H1 (cell line): ENCODE measurements around the gene NEDD8. TPM values are rescaled to one million over a fixed set of nuclear protein-coding genes. Genes with fewer than 3 reads are reported as not detected.

Source experiments
- ASH2L ChIP-seq: fragments of 200-600, 300-600 bp; sonication (generic); IDR thresholded peaks from one replicate; pipeline ENCODE4 v1.7.1; 2017; ENCODE audit warnings: low read length
- BACH1 ChIP-seq: IDR thresholded peaks from 2 replicates; pipeline ENCODE4 v1.6.1; 2012; ENCODE audit warnings: low read length, improper control_type of control experiment
- BCL11A ChIP-seq, 2 experiments: IDR thresholded peaks; one replicate each; pipeline ENCODE4 v1.6.1; 2011; ENCODE audit warnings: low read depth in 2 of 2, low read length in 2 of 2, mild to moderate bottlenecking in 2 of 2
- BRCA1 ChIP-seq: IDR thresholded peaks from 2 replicates; pipeline ENCODE4 v1.6.1; 2012; ENCODE audit warnings: low read depth, low read length, improper control_type of control experiment
- CBX5 ChIP-seq: fragments of 300-800, 300-1000 bp; sonication (generic); IDR thresholded peaks from 2 replicates; pipeline ENCODE4 v1.7.1; 2016; ENCODE audit warnings: antibody characterized with exemption, low read length, low read depth
- CHD1 ChIP-seq: IDR thresholded peaks from 2 replicates; pipeline ENCODE4 v1.6.1; 2012; ENCODE audit warnings: low read depth, low read length, improper control_type of control experiment
- E2F6 ChIP-seq: IDR thresholded peaks from 2 replicates; pipeline ENCODE4 v1.6.1; 2012; ENCODE audit warnings: inconsistent platforms
- EGR1 ChIP-seq: IDR thresholded peaks from 2 replicates; pipeline ENCODE4 v1.6.1; 2011; ENCODE audit warnings: low read depth, low read length, borderline replicate concordance
- EZH2 ChIP-seq: fragments of 200-600 bp; sonication (generic); IDR thresholded peaks from 2 replicates; pipeline ENCODE4 v1.7.1; 2012; ENCODE audit warnings: low read depth, mild to moderate bottlenecking, moderate library complexity, low read length, inconsistent platforms; ENCODE audit not compliant: severe bottlenecking
- GTF2F1 ChIP-seq: IDR thresholded peaks from 2 replicates; pipeline ENCODE4 v1.6.1; 2012; ENCODE audit warnings: low read depth, low read length, improper control_type of control experiment, borderline replicate concordance
- JUN ChIP-seq: IDR thresholded peaks from 2 replicates; pipeline ENCODE4 v1.6.1; 2011; ENCODE audit warnings: low read depth, mild to moderate bottlenecking, improper control_type of control experiment, low read length
- KDM1A ChIP-seq: fragments of 200-600, 300-600 bp; sonication (generic); IDR thresholded peaks from 2 replicates; pipeline ENCODE4 v1.7.1; 2016; ENCODE audit warnings: mild to moderate bottlenecking, low read length, borderline replicate concordance
- KDM4A ChIP-seq: IDR thresholded peaks from one replicate; pipeline ENCODE4 v1.7.1; 2012; ENCODE audit warnings: low read depth, mild to moderate bottlenecking, moderate library complexity, low read length, inconsistent platforms; ENCODE audit not compliant: severe bottlenecking
- KDM5A ChIP-seq: fragments of 200-600 bp; IDR thresholded peaks from 2 replicates; pipeline ENCODE4 v1.7.1; 2012; ENCODE audit warnings: mild to moderate bottlenecking, low read length, inconsistent platforms, mixed read lengths
- NRF1 ChIP-seq: IDR thresholded peaks from 2 replicates; pipeline ENCODE4 v1.6.1; 2011; ENCODE audit warnings: mild to moderate bottlenecking, low read depth, low read length, improper control_type of control experiment
- PHF8 ChIP-seq: fragments of 200-600 bp; sonication (generic); conservative IDR thresholded peaks from 2 replicates; pipeline ENCODE4 v1.7.1; 2012; ENCODE audit warnings: low read depth, mild to moderate bottlenecking, inconsistent platforms, low read length, moderate library complexity
- POLR2A ChIP-seq, 2 experiments: IDR thresholded peaks; 1 replicate in 1 of 2; 2 replicates in 1 of 2; pipeline ENCODE4 v1.6.1; 2011; ENCODE audit warnings: low read depth in 2 of 2, low read length in 2 of 2, mild to moderate bottlenecking in 2 of 2; ENCODE audit errors: control extremely low read depth in 1 of 2
- RFX5 ChIP-seq: IDR thresholded peaks from 2 replicates; pipeline ENCODE4 v1.6.1; 2011; ENCODE audit warnings: low read depth, low read length, improper control_type of control experiment, borderline replicate concordance
- SIX5 ChIP-seq: IDR thresholded peaks from 2 replicates; pipeline ENCODE4 v1.6.1; 2011; ENCODE audit warnings: mild to moderate bottlenecking, low read depth, low read length
- SP1 ChIP-seq: IDR thresholded peaks from 2 replicates; pipeline ENCODE4 v1.6.1; 2011; ENCODE audit warnings: low read depth, low read length
- SP4 ChIP-seq: IDR thresholded peaks from 2 replicates; pipeline ENCODE4 v1.6.1; 2012; ENCODE audit warnings: low read length, inconsistent platforms
- TAF7 ChIP-seq: optimal IDR thresholded peaks from 2 replicates; pipeline ENCODE3; 2011; ENCODE audit warnings: low read depth, mild to moderate bottlenecking, inconsistent platforms, low read length, moderate library complexity, borderline replicate concordance
- TEAD4 ChIP-seq: IDR thresholded peaks from 2 replicates; pipeline ENCODE4 v1.6.1; 2012; ENCODE audit warnings: low read depth, low read length, inconsistent platforms, mixed read lengths
- polyA plus RNA-seq, 7 experiments: library from polyadenylated mRNA; depleted of rRNA in 3 of 7; stranded (reverse) in 5 of 7; unstranded in 2 of 7; fragments of >200 nt in 5 of 7; fragments of 200-250 nt in 2 of 7; gene quantifications; 1 replicate in 5 of 7; 2 replicates in 1 of 7; 4 replicates in 1 of 7; pipeline versions ENCODE4 v1.2.1 to v1.2.3, GENCODE V29; 2011 to 2013; ENCODE audit warnings: missing spikeins in 2 of 7, mixed read lengths in 2 of 7
- total RNA-seq: library from RNA; stranded (reverse); fragmentation: NEBNext Ultra II Directional; extraction: Animal tissue kit (Norgen Biotek cat#: 25700); gene quantifications from 2 replicates; pipeline ENCODE4 v1.2.1, GENCODE V29; 2021
- TF ChIP-seq, protein P1 (sequence below): IDR thresholded peaks from 2 replicates; pipeline ENCODE4 v1.6.1; 2011; ENCODE audit warnings: low read depth, mild to moderate bottlenecking, low read length; ENCODE audit not compliant: insufficient read depth

Gene NEDD8
- total and polyA plus RNA-seq, 2 of the 8 experiments (the other 6 are each of a cell fraction or from before 2014, with no cell fraction given), result 253 to 317 TPM

DNA sequence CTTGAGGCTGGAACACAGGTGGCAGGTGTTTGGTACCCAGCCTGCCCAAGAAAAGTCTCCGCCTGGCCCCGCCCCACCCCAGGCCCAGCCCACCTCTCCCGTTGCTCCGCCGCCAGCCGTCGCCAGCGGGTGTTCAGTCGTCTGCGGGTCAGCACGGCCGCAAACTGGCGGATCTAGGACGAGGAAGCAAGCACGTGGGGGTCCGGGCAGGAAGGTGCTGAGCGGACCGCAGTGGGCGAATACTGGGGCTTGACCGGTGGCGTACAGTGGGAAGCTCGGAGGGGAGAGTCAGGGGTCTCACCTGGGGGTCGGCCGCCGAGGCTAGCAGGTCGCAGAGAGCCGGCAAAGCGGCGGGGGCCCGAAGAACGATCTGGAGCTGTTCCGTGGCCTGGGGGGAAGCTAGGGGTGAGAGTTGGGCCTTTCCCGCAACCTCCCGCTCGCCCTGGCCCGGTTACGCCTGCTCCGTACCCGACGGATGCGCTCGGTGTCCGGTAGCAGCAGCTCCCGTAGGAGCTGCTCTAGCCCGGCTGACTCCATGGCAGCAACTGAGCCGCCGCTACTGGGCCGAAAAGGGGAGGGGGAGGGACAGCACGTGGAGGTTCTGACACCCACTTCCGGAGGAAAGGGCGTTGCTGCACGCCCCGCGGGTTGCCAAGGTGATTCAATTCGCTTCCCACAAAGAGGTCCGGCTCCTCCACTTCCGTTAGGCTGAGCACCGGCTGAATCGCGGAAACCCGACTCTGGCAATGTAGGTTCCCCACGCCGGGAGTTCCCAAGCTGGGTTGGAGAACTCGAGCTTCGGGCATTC is 43.7 kb downstream of the NEDD8 start, which contains the start of gene IPO4 (continued):
- peak; percentile 61; the same call in 1 of the 2 replicates for TF ChIP-seq BRCA1
- no peak for TF ChIP-seq CHD1
- TF ChIP-seq BCL11A (IDR thresholded peaks at IDR 0.05; ENCODE audit: low read depth in 2 of 2, low read length in 2 of 2), result no peak
- no peak for TF ChIP-seq BACH1
- TF ChIP-seq KDM4A, result peak; percentile 26
- peak; percentile 44; the same call in 1 of the 2 replicates for TF ChIP-seq SIX5
- no peak for TF ChIP-seq NRF1
- peak in 1 of 2 experiments; percentile 91; a peak in 2 of 3 replicates for TF ChIP-seq POLR2A (IDR thresholded peaks at IDR 0.05; ENCODE audit: control extremely low read depth in 1 of 2, low read depth in 2 of 2, low read length in 2 of 2)
- TF ChIP-seq KDM1A, result no peak
- TF ChIP-seq KDM5A, result peak; percentile 75
- no peak for TF ChIP-seq RFX5
- TF ChIP-seq SP4, result peak; percentile 87; the same call in 1 of the 2 replicates
- peak; percentile 86 for TF ChIP-seq PHF8
- TF ChIP-seq JUN, result 0 out of 2 replicates have a peak, but pooled peaks have one; percentile 24
- TF ChIP-seq TEAD4, result no peak
- peak; percentile 42; the same call in 1 of the 2 replicates for TF ChIP-seq E2F6
- TF ChIP-seq ASH2L, result peak; percentile 88
- TF ChIP-seq CBX5, result no peak
- TF ChIP-seq GTF2F1, result 0 out of 2 replicates have a peak, but pooled peaks have one; percentile 61
- TF ChIP-seq EZH2, result no peak
- TF ChIP-seq SP1, result peak; percentile 93
- TF ChIP-seq, protein P1, sequence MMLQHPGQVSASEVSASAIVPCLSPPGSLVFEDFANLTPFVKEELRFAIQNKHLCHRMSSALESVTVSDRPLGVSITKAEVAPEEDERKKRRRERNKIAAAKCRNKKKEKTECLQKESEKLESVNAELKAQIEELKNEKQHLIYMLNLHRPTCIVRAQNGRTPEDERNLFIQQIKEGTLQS, result no peak
- TF ChIP-seq EGR1, result peak; percentile 74; the same call in 1 of the 2 replicates
- TF ChIP-seq TAF7, result peak; percentile 82
